ENCODE results near the gene TRIM66. TPM values are rescaled to one million over a fixed set of nuclear protein-coding genes. Genes with fewer than 3 reads are reported as not detected.

TRIM66 gene
- total RNA-seq, 2 donors from 2014 or later, result 10.2 to 18.1 TPM

- ATAC-seq (ENCODE audit: insufficient number of reproducible peaks, low FRiP score, low read depth), result no peak
- DNase-seq (ENCODE audit: low spot score), result no peak
- Histone ChIP-seq H3K9me3 (no peaks in the 10 kb centered on the region), H3K27me3 (replicated peaks; ENCODE audit: insufficient read depth) (no peaks in the 10 kb centered on the region), H3K4me3 (no peak overlapping the region), H3K36me3 (no peaks in the 10 kb centered on the region), H3K27ac (peak overlapping the region in 1 of 2 donors; percentile 94), H3K4me1 (ENCODE audit: control insufficient read depth in 1 of 2, low read depth in 2 of 2) (peaks cover 48 to 72% of the 10 kb centered on the region in 2 donors)
- no peak for TF ChIP-seq CTCF (IDR thresholded peaks at IDR 0.05)
Observed at GRCh38 chr11:8722809-8723208, 40.3 kb upstream of the TRIM66 start.

GRCh38 chr11:8721609-8722500, 39.4 kb upstream of the TRIM66 start:
- Histone ChIP-seq H3K27ac (peak overlapping the region; percentile 60 to 94), H3K4me1 (ENCODE audit: control insufficient read depth in 1 of 2, low read depth in 2 of 2) (peaks cover 50 to 72% of the 10 kb centered on the region in 2 donors), H3K9me3 (no peaks in the 10 kb centered on the region), H3K36me3 (no peaks in the 10 kb centered on the region), H3K27me3 (replicated peaks; ENCODE audit: insufficient read depth) (no peaks in the 10 kb centered on the region), H3K4me3 (no peak overlapping the region)
- no peak for TF ChIP-seq CTCF (IDR thresholded peaks at IDR 0.05)
- ATAC-seq (ENCODE audit: insufficient number of reproducible peaks, low FRiP score, low read depth) (no peak), DNase-seq (ENCODE audit: low spot score) (no peak)

GRCh38 chr11:8720868-8721608, 38.6 kb upstream of the TRIM66 start:
- no peak for ATAC-seq (ENCODE audit: insufficient number of reproducible peaks, low FRiP score, low read depth)
- DNase-seq (ENCODE audit: low spot score), result no peak
- Histone ChIP-seq H3K9me3 (no peaks in the 10 kb centered on the region), H3K27ac (peak overlapping the region; percentile 93 to 94), H3K4me3 (no peak overlapping the region), H3K4me1 (ENCODE audit: control insufficient read depth in 1 of 2, low read depth in 2 of 2) (peaks cover 52 to 72% of the 10 kb centered on the region in 2 donors), H3K27me3 (replicated peaks; ENCODE audit: insufficient read depth) (no peaks in the 10 kb centered on the region), H3K36me3 (no peaks in the 10 kb centered on the region)
- no peak for TF ChIP-seq CTCF (IDR thresholded peaks at IDR 0.05)

GRCh38 chr11:8720352-8720751, 37.9 kb upstream of the TRIM66 start:
- DNase-seq (ENCODE audit: low spot score), result no peak
- ATAC-seq (ENCODE audit: insufficient number of reproducible peaks, low FRiP score, low read depth), result no peak
- Histone ChIP-seq H3K9me3 (no peaks in the 10 kb centered on the region), H3K27me3 (replicated peaks; ENCODE audit: insufficient read depth) (no peaks in the 10 kb centered on the region), H3K27ac (peak overlapping the region; percentile 93 to 94), H3K4me1 (ENCODE audit: control insufficient read depth in 1 of 2, low read depth in 2 of 2) (peaks cover 53 to 74% of the 10 kb centered on the region in 2 donors), H3K36me3 (no peaks in the 10 kb centered on the region), H3K4me3 (no peak overlapping the region)
- no peak for TF ChIP-seq CTCF (IDR thresholded peaks at IDR 0.05)

- H3K9me3 ChIP-seq, result no peaks in the 10 kb centered on the region
- DNase-seq (ENCODE audit: low spot score), result no peak
- TF ChIP-seq CTCF (IDR thresholded peaks at IDR 0.05), result no peak
- H3K4me1 ChIP-seq (ENCODE audit: control insufficient read depth in 1 of 2, low read depth in 2 of 2), result peaks cover 58 to 81% of the 10 kb centered on the region in 2 donors
- no peaks in the 10 kb centered on the region for H3K36me3 ChIP-seq
- H3K27me3 ChIP-seq (replicated peaks; ENCODE audit: insufficient read depth), result no peaks in the 10 kb centered on the region
- peak overlapping the region; percentile 39 for H3K4me3 ChIP-seq
- peak overlapping the region; percentile 93 to 94 for H3K27ac ChIP-seq
- ATAC-seq (ENCODE audit: insufficient number of reproducible peaks, low FRiP score, low read depth), result no peak
Observed at GRCh38 chr11:8719721-8720120, 37.3 kb upstream of the TRIM66 start.

Data from thoracic aorta (tissue), 2 donors.